Esophagus squamous epithelium (tissue), 4 donors: ENCODE data around the gene TOP3A.

ENCODE experiments used
- POLR2A ChIP-seq, 4 donors: fragments of 450-650 bp; IDR thresholded peaks; one replicate each; pipeline ENCODE4 v1.6.1; 2017; ENCODE audit warnings: antibody characterized with exemption in 4 of 4, mild to moderate bottlenecking in 4 of 4, moderate library complexity in 3 of 4
- TF ChIP-seq, protein P1 (sequence below), 6 experiments: fragments of 450-650 bp in 4 of 6; fragments of 200-600 bp in 2 of 6; sonication (generic) in 2 of 6; IDR thresholded peaks; one replicate each; pipeline ENCODE4 v1.5.1; 2016 to 2019; ENCODE audit warnings: antibody characterized with exemption in 6 of 6, mild to moderate bottlenecking in 4 of 6, moderate library complexity in 4 of 6

GRCh38 chr17:18360518-18360917 is 45.7 kb upstream of the TOP3A start:
- TF ChIP-seq, protein P1, sequence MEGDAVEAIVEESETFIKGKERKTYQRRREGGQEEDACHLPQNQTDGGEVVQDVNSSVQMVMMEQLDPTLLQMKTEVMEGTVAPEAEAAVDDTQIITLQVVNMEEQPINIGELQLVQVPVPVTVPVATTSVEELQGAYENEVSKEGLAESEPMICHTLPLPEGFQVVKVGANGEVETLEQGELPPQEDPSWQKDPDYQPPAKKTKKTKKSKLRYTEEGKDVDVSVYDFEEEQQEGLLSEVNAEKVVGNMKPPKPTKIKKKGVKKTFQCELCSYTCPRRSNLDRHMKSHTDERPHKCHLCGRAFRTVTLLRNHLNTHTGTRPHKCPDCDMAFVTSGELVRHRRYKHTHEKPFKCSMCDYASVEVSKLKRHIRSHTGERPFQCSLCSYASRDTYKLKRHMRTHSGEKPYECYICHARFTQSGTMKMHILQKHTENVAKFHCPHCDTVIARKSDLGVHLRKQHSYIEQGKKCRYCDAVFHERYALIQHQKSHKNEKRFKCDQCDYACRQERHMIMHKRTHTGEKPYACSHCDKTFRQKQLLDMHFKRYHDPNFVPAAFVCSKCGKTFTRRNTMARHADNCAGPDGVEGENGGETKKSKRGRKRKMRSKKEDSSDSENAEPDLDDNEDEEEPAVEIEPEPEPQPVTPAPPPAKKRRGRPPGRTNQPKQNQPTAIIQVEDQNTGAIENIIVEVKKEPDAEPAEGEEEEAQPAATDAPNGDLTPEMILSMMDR (IDR thresholded peaks at IDR 0.05), result no peak
- no peak for TF ChIP-seq POLR2A (IDR thresholded peaks at IDR 0.05)
